Tibial artery (tissue), 4 donors: ENCODE results near the gene ITPK1.

Experiments
- DNase-seq, 2 donors: peaks; one replicate each; pipeline ENCODE4 v3.0.0-alpha.2; 2019
- H3K27ac ChIP-seq, 2 donors: fragments of 200-600 bp; sonication (generic) in 1 of 2; 1 replicate in 1 of 2; 2 replicates in 1 of 2; pipeline ENCODE4 v1.5.1; 2018 to 2019; ENCODE audit warnings: mild to moderate bottlenecking in 1 of 2
- H3K27me3 ChIP-seq, 2 donors: fragments of 200-600 bp; sonication (generic) in 1 of 2; one replicate each; pipeline versions ENCODE4 v1.5.1 to v1.6.0; 2016 to 2019
- H3K36me3 ChIP-seq, 3 donors: fragments of 200-600 bp; sonication (generic) in 2 of 3; one replicate each; pipeline ENCODE4 v1.5.1; 2016 to 2019; ENCODE audit warnings: mild to moderate bottlenecking in 2 of 3
- H3K4me1 ChIP-seq, 4 donors: fragments of 200-600 bp; sonication (generic) in 2 of 4; 1 replicate in 3 of 4; 2 replicates in 1 of 4; pipeline ENCODE4 v1.5.1; 2016 to 2019
- H3K4me3 ChIP-seq, 2 donors: fragments of 200-600 bp; sonication (generic) in 1 of 2; 1 replicate in 1 of 2; 2 replicates in 1 of 2; pipeline ENCODE4 v1.5.1; 2018 to 2019; ENCODE audit warnings: mild to moderate bottlenecking in 2 of 2
- H3K9me3 ChIP-seq, 3 donors: fragments of 200-600 bp; sonication (generic) in 1 of 3; one replicate each; pipeline ENCODE4 v1.5.1; 2016 to 2019
- CTCF ChIP-seq, 2 experiments: fragments of 200-600 bp in 1 of 2; fragments of 450-650 bp in 1 of 2; IDR thresholded peaks; one replicate each; pipeline ENCODE4 v1.5.1; 2017 to 2019; ENCODE audit warnings: antibody characterized with exemption in 2 of 2, mild to moderate bottlenecking in 1 of 2, moderate library complexity in 1 of 2
- intact Hi-C: fragments of 100-400 bp; cut with DNase I; formaldehyde crosslinking; loops from one replicate; pipeline ENCODE4 v1.15.0; 2023; ENCODE audit warnings: low total_unique reads

Gene ITPK1

GRCh38 chr14:92960706-92961566 is 154.8 kb downstream of the ITPK1 start:
- Histone ChIP-seq H3K27me3 (no peaks in the 10 kb centered on the region), H3K4me1 (peaks cover 0 to 26% (median 18%) of the 10 kb centered on the region in 4 donors), H3K4me3 (no peak overlapping the region), H3K9me3 (no peaks in the 10 kb centered on the region), H3K27ac (no peak overlapping the region), H3K36me3 (peaks cover 20 to 54% (median 39%) of the 10 kb centered on the region in 3 donors)
- intact Hi-C loops = no loop called here
- no peak for DNase-seq
- TF ChIP-seq CTCF (IDR thresholded peaks at IDR 0.05) = no peak

- intact Hi-C loops = loop anchor here (10.0 kb wide), 1 partner anchor 215 kb away; no protein-coding TSS in a partner anchor
These were observed 155.7 kb downstream of the ITPK1 start for GRCh38 chr14:92959761-92960680.

GRCh38 chr14:92959189-92959531 is 156.6 kb downstream of the ITPK1 start:
- Histone ChIP-seq H3K4me3 (no peak overlapping the region), H3K27ac (no peak overlapping the region), H3K9me3 (no peaks in the 10 kb centered on the region), H3K36me3 (peaks cover 20 to 65% (median 39%) of the 10 kb centered on the region in 3 donors), H3K27me3 (no peaks in the 10 kb centered on the region), H3K4me1 (peaks cover 0 to 12% (median 9%) of the 10 kb centered on the region in 4 donors)
- DNase-seq = no peak
- TF ChIP-seq CTCF (IDR thresholded peaks at IDR 0.05) = no peak
- intact Hi-C loops = loop anchor here (10.0 kb wide), 1 partner anchor 216 kb away; no protein-coding TSS in a partner anchor

More at GRCh38 chr14:92959761-92960680, 155.7 kb downstream of the ITPK1 start:
- Histone ChIP-seq H3K9me3 (no peaks in the 10 kb centered on the region), H3K27ac (no peak overlapping the region), H3K27me3 (no peaks in the 10 kb centered on the region), H3K36me3 (peaks cover 20 to 61% (median 39%) of the 10 kb centered on the region in 3 donors), H3K4me3 (no peak overlapping the region), H3K4me1 (peaks cover 0 to 21% (median 17%) of the 10 kb centered on the region in 4 donors)
- no peak for DNase-seq
- TF ChIP-seq CTCF (IDR thresholded peaks at IDR 0.05) = no peak

- Histone ChIP-seq H3K36me3 (peaks cover 20 to 66% (median 39%) of the 10 kb centered on the region in 3 donors), H3K4me1 (peaks cover 0 to 11% (median 6%) of the 10 kb centered on the region in 4 donors), H3K27me3 (no peaks in the 10 kb centered on the region), H3K4me3 (no peak overlapping the region), H3K27ac (no peak overlapping the region), H3K9me3 (no peaks in the 10 kb centered on the region)
- no peak for TF ChIP-seq CTCF (IDR thresholded peaks at IDR 0.05)
- intact Hi-C loops = loop anchor here (10.0 kb wide), 1 partner anchor 216 kb away; no protein-coding TSS in a partner anchor
- no peak for DNase-seq
These were observed 157.1 kb downstream of the ITPK1 start for GRCh38 chr14:92958373-92959188.

GRCh38 chr14:92956961-92957360 is 158.8 kb downstream of the ITPK1 start:
- DNase-seq = no peak
- Histone ChIP-seq H3K4me3 (no peak overlapping the region), H3K27me3 (no peaks in the 10 kb centered on the region), H3K27ac (no peak overlapping the region), H3K9me3 (no peaks in the 10 kb centered on the region), H3K4me1 (peaks cover 0 to 20% (median 19%) of the 10 kb centered on the region in 4 donors), H3K36me3 (peaks cover 20 to 63% (median 33%) of the 10 kb centered on the region in 3 donors)
- intact Hi-C loops = loop anchor here (10.0 kb wide), 1 partner anchor 218 kb away; no protein-coding TSS in a partner anchor
- no peak for TF ChIP-seq CTCF (IDR thresholded peaks at IDR 0.05)
